GM12878 (cell line): ENCODE data around the gene FAF1. TPM values are rescaled to one million over a fixed set of nuclear protein-coding genes. Genes with fewer than 3 reads are reported as not detected.
A peak's percentile ranks its signal among the peaks of the same experiment; 100 is the strongest.

Experiments used
- ATAC-seq: fragments of 200-7000 bp; cut with Tn5 transposase; 3 replicates; pipeline ENCODE4 v1.9.1; 2020; ENCODE audit warnings: mild to moderate bottlenecking, moderate library complexity
- BruUV-seq: library from RNA; stranded (reverse); fragments of 400-500 nt; replicated peaks from 2 replicates; lab custom pipeline; 2021; lab: Mats Ljungman, UMichigan
- CTCF ChIA-PET: fragments of 300-600 bp; sonication (Branson Sonifier 250); formaldehyde crosslinking; extraction: SDS; loops from one replicate; lab custom pipeline; 2021; ENCODE audit warnings: inconsistent platforms; lab: Yijun Ruan, JAX
- POLR2A ChIA-PET: fragments of 350-600 bp; formaldehyde crosslinking; extraction: SDS; loops from one replicate; lab custom pipeline; 2021; ENCODE audit warnings: inconsistent platforms; lab: Charles Lee
- RAD21 ChIA-PET: fragments of 300-600 bp; sonication (Branson Sonifier 250); formaldehyde crosslinking; loops from one replicate; lab custom pipeline; 2023; ENCODE audit warnings: antibody characterized with exemption; ENCODE audit not compliant: unreplicated experiment; lab: Charles Lee
- SMC1A ChIA-PET: fragments of 300-600 bp; sonication (Branson Sonifier 250); formaldehyde crosslinking; loops from one replicate; lab custom pipeline; 2023; ENCODE audit not compliant: unreplicated experiment, uncharacterized antibody; lab: Charles Lee
- DNase-seq: peaks from one replicate; pipeline ENCODE4 v3.0.0-alpha.2; 2011; ENCODE audit warnings: low read depth, low spot score
- FAIRE-seq: peaks from 3 replicates; lab custom pipeline; 2011; peaks lifted over from hg19 to GRCh38; lab: Jason Lieb, UNC
- H2AFZ ChIP-seq: 2 replicates; pipeline ENCODE4 v1.6.0; 2011; ENCODE audit warnings: low read depth, low read length, control low read depth; ENCODE audit not compliant: control insufficient read depth
- H3K27ac ChIP-seq: 2 replicates; pipeline ENCODE4 v1.5.1; 2011; ENCODE audit warnings: control low read depth; ENCODE audit not compliant: control insufficient read depth, insufficient read depth
- H3K27me3 ChIP-seq, 2 experiments: replicated peaks in 1 of 2; 2 replicates each; pipeline versions ENCODE4 v1.6.0 to v1.6.1; 2011; ENCODE audit warnings: low read length in 1 of 2; ENCODE audit not compliant: control insufficient read depth in 2 of 2, insufficient read depth in 2 of 2
- H3K36me3 ChIP-seq, 2 experiments: 2 replicates each; pipeline ENCODE4 v1.5.1; 2011; ENCODE audit warnings: low read length in 1 of 2; ENCODE audit not compliant: control insufficient read depth in 2 of 2, insufficient read depth in 2 of 2
- H3K4me1 ChIP-seq: 2 replicates; pipeline ENCODE4 v1.6.1; 2011; ENCODE audit warnings: mild to moderate bottlenecking, low read length, moderate library complexity, mixed read lengths; ENCODE audit not compliant: control insufficient read depth, insufficient read depth
- H3K4me2 ChIP-seq: 2 replicates; pipeline ENCODE4 v1.6.0; 2011; ENCODE audit warnings: control low read depth; ENCODE audit not compliant: control insufficient read depth, insufficient read depth
- H3K4me3 ChIP-seq: fragments of 200-600 bp; sonication (generic); 2 replicates; pipeline ENCODE4 v1.5.1; 2016
- H3K79me2 ChIP-seq: 2 replicates; pipeline ENCODE4 v1.6.0; 2011; ENCODE audit warnings: low read length; ENCODE audit not compliant: control insufficient read depth, insufficient read depth
- H3K9ac ChIP-seq: 2 replicates; pipeline ENCODE4 v1.8.0; 2011; ENCODE audit warnings: low read length, control low read depth, mixed read lengths; ENCODE audit not compliant: control insufficient read depth, insufficient read depth
- H3K9me3 ChIP-seq: replicated peaks from 3 replicates; pipeline ENCODE4 v1.5.1; 2011; ENCODE audit warnings: mild to moderate bottlenecking, low read length; ENCODE audit not compliant: control insufficient read depth, insufficient read depth
- H4K20me1 ChIP-seq: 2 replicates; pipeline ENCODE4 v1.6.0; 2011; ENCODE audit not compliant: control insufficient read depth, insufficient read depth
- BACH1 ChIP-seq: fragments of 450-650 bp; IDR thresholded peaks from 2 replicates; pipeline ENCODE4 v1.6.1; 2017; ENCODE audit warnings: mild to moderate bottlenecking, borderline replicate concordance
- NFYB ChIP-seq: IDR thresholded peaks from 2 replicates; pipeline ENCODE4 v1.6.1; 2011; ENCODE audit warnings: low read depth, mild to moderate bottlenecking, low read length, improper control_type of control experiment, moderate library complexity; ENCODE audit not compliant: insufficient read depth
- POLR2AphosphoS2 ChIP-seq: IDR thresholded peaks from 2 replicates; pipeline ENCODE4 v1.6.1; 2011; ENCODE audit warnings: low read depth, mild to moderate bottlenecking, low read length, improper control_type of control experiment, moderate library complexity
- RUNX3 ChIP-seq: IDR thresholded peaks from 2 replicates; pipeline ENCODE4 v1.6.1; 2012; ENCODE audit warnings: low read length, inconsistent platforms
- WGBS: methylation state at CpG from one replicate; pipeline ENCODE4 v1.1.6; 2016; ENCODE audit warnings: low lambda C conversion rate; ENCODE audit not compliant: insufficient replicate concordance, insufficient coverage; ENCODE audit errors: missing lambda C conversion rate; 5-methylcytosine and 5-hydroxymethylcytosine counted together
- in situ Hi-C: fragments of 300-500 bp; cut with MboI; formaldehyde crosslinking; loops from 9 replicates; pipeline ENCODE4 v1.14.3; 2018; ENCODE audit warnings: mixed read lengths
- intact Hi-C: fragments of 100-400 bp; cut with micrococcal nuclease; formaldehyde crosslinking; loops from one replicate; pipeline ENCODE4 v1.14.2; 2022; ENCODE audit not compliant: unreplicated experiment
- polyA plus RNA-seq, 11 experiments: library from polyadenylated mRNA; depleted of rRNA in 4 of 11; unstranded in 6 of 11; stranded (reverse) in 5 of 11; fragments of >200 nt; fragmentation: Nextera tagmentation in 4 of 11; fragmentation: Illumina TruSeq in 1 of 11; extraction: Ambion mirVana in 4 of 11; extraction: Trizol in 1 of 11; gene quantifications; 1 replicate in 1 of 11; 2 replicates in 10 of 11; pipeline versions ENCODE4 v1.2.1 to v1.2.3, GENCODE V29; 2011 to 2016; ENCODE audit warnings: inconsistent platforms in 2 of 11, missing spikeins in 2 of 11, low read depth in 1 of 11
- total RNA-seq, 4 experiments: library from RNA; depleted of rRNA in 3 of 4; stranded (reverse); fragments of >200 nt in 3 of 4; fragmentation: Illumina TruSeq in 1 of 4; extraction: Trizol in 1 of 4; gene quantifications; 2 replicates each; pipeline versions ENCODE4 v1.2.1 to v1.2.3, GENCODE V29; 2013 to 2021

The FAF1 gene
- total and polyA plus RNA-seq, 10 of the 15 experiments (the other 5 are each of a cell fraction or from before 2014, with no cell fraction given), result 8.6 to 54.5 (median 23.7) TPM

DNA sequence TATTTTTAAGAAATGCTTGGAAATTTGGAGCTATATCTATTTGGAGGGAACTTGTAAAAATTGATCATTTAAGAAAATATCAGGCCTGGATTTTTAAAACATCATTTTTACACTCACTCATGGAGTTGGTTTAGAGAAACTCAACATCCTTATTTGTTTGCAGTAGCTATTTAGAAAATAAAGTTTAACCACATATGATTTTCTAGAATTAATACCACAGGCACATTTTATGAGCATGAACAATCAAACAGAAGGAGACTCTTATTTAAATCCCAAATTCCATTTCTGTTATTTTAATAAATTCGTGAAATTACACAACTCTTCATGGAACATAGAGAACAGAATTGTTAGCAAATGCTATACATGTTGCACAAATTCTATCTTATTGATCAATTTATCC, 13.2 kb upstream of the FAF1 start (continued):
- TF ChIP-seq NFYB (no peak), BACH1 (no peak)

- RAD21 ChIA-PET, result no interaction called here
- BruUV-seq, result no TSS peak
- Histone ChIP-seq H3K27me3 (no peaks in the 10 kb centered on the region), H4K20me1 (no peaks in the 10 kb centered on the region), H3K4me2 (peak overlapping the region; percentile 34; the same call in 1 of the 2 replicates), H3K4me3 (peak overlapping the region; percentile 24; the same call in 1 of the 2 replicates), H2AFZ (no peak overlapping the region), H3K79me2 (peaks cover 67% of the 10 kb centered on the region), H3K27ac (0 out of 2 replicates have a peak overlapping the region, but pooled peaks have one; percentile 20), H3K9ac (no peak overlapping the region), H3K36me3 (peaks cover 0 to 7% of the 10 kb centered on the region in 2 experiments; a peak in 1 of 4 replicates), H3K4me1 (no peaks in the 10 kb centered on the region), H3K9me3 (no peaks in the 10 kb centered on the region)
- CTCF ChIA-PET, result interaction anchor here (1.2 to 1.5 kb wide), 3 partner anchors 44 to 216 kb away, joined by 3 to 6 read pairs (median 5); no protein-coding TSS in a partner anchor
- DNase-seq (no peak), ATAC-seq (no peak), FAIRE-seq (no peak)
- in situ Hi-C loops, result no loop called here
- SMC1A ChIA-PET, result interaction anchor here (0.9 to 1.2 kb wide), 3 partner anchors 14 to 264 kb away, joined by 3 to 5 read pairs (median 4); partner anchors contain the start of gene RNF11
- POLR2A ChIA-PET, result no interaction called here
- WGBS, result 14% methylated on average over 1 of the region's 1 CpG
- intact Hi-C loops, result no loop called here
- no peak for TF ChIP-seq POLR2AphosphoS2
- 0 out of 2 replicates have a peak, but pooled peaks have one; percentile 23 for TF ChIP-seq RUNX3
Observed at GRCh38 chr1:50972766-50973165, 12.7 kb upstream of the FAF1 start.
